WTC11 (cell line): ENCODE results near the gene PTN. TPM values are rescaled to one million over a fixed set of nuclear protein-coding genes. Genes with fewer than 3 reads are reported as not detected.

Experiments
- ATAC-seq: fragments of 200-7000 bp; cut with Tn5 transposase; 2 replicates; pipeline ENCODE4 v1.10.0; 2021; ENCODE audit warnings: mild to moderate bottlenecking, moderate library complexity
- CTCF ChIA-PET: fragments of 300-600 bp; sonication (Branson Sonifier 250); formaldehyde crosslinking; loops from one replicate; lab custom pipeline; 2021; ENCODE audit warnings: antibody characterized with exemption; lab: Charles Lee
- POLR2A ChIA-PET: fragments of 350-600 bp; sonication (Branson Sonifier 250); formaldehyde crosslinking; loops from one replicate; lab custom pipeline; 2021; ENCODE audit warnings: antibody characterized with exemption; lab: Charles Lee
- DNase-seq: peaks from one replicate; pipeline ENCODE4 v3.0.0; 2021; ENCODE audit warnings: low spot score
- H3K27ac Mint-ChIP-seq: 2 replicates; pipeline ENCODE4 v1.8.0; 2021; ENCODE audit warnings: mixed read lengths
- H3K27me3 Mint-ChIP-seq: 2 replicates; pipeline ENCODE4 v1.8.0; 2021; ENCODE audit warnings: low read depth, mild to moderate bottlenecking, moderate library complexity, mixed read lengths
- H3K36me3 Mint-ChIP-seq: 2 replicates; pipeline ENCODE4 v1.8.0; 2021; ENCODE audit warnings: mixed read lengths
- H3K4me1 Mint-ChIP-seq: 2 replicates; pipeline ENCODE4 v1.8.0; 2022; ENCODE audit warnings: mixed read lengths
- H3K4me3 Mint-ChIP-seq: 2 replicates; pipeline ENCODE4 v1.8.0; 2021; ENCODE audit warnings: mild to moderate bottlenecking, moderate library complexity, mixed read lengths
- H3K9me3 Mint-ChIP-seq: 2 replicates; pipeline ENCODE4 v1.8.0; 2021; ENCODE audit warnings: mixed read lengths
- AFF4 ChIP-seq: sonication (generic); formaldehyde crosslinking; IDR thresholded peaks from 2 replicates; pipeline ENCODE4 v1.8.1; 2023; ENCODE audit warnings: mild to moderate bottlenecking, missing genetic modification reagents, borderline replicate concordance
- CTCF ChIP-seq: fragments of 200-600 bp; IDR thresholded peaks from 2 replicates; pipeline ENCODE4 v1.8.0; 2022; ENCODE audit warnings: antibody characterized with exemption
- E2F4 ChIP-seq: sonication (generic); formaldehyde crosslinking; IDR thresholded peaks from 2 replicates; pipeline ENCODE4 v1.8.1; 2022; ENCODE audit warnings: low read depth, mild to moderate bottlenecking, moderate library complexity, missing genetic modification reagents, borderline replicate concordance
- IRF2 ChIP-seq: sonication (generic); formaldehyde crosslinking; IDR thresholded peaks from 2 replicates; pipeline ENCODE4 v1.8.0; 2022; ENCODE audit warnings: low read depth, missing genetic modification reagents, borderline replicate concordance
- KAT7 ChIP-seq: sonication (generic); formaldehyde crosslinking; IDR thresholded peaks from 2 replicates; pipeline ENCODE4 v1.8.1; 2023; ENCODE audit warnings: missing genetic modification reagents, mild to moderate bottlenecking, borderline replicate concordance
- MAX ChIP-seq: sonication (generic); formaldehyde crosslinking; IDR thresholded peaks from 2 replicates; pipeline ENCODE4 v1.8.0; 2022; ENCODE audit warnings: mild to moderate bottlenecking, missing genetic modification reagents
- MLX ChIP-seq: sonication (generic); formaldehyde crosslinking; IDR thresholded peaks from 2 replicates; pipeline ENCODE4 v1.8.1; 2023; ENCODE audit warnings: mild to moderate bottlenecking, missing genetic modification reagents, moderate library complexity
- NFE2L1 ChIP-seq: sonication (generic); formaldehyde crosslinking; IDR thresholded peaks from 2 replicates; pipeline ENCODE4 v1.8.1; 2023; ENCODE audit warnings: missing genetic modification reagents
- OVOL2 ChIP-seq: fragments of 250-450 bp; sonication (Bioruptor Pico); IDR thresholded peaks from 2 replicates; pipeline ENCODE4 v1.9.0; 2021; ENCODE audit warnings: mild to moderate bottlenecking, borderline replicate concordance
- PRRX2 ChIP-seq: fragments of 250-450 bp; sonication (Bioruptor Pico); IDR thresholded peaks from 2 replicates; pipeline ENCODE4 v1.8.0; 2021; ENCODE audit warnings: mild to moderate bottlenecking
- SOX15 ChIP-seq: fragments of 250-450 bp; sonication (Bioruptor Pico); IDR thresholded peaks from 2 replicates; pipeline ENCODE4 v1.9.0; 2021; ENCODE audit warnings: mild to moderate bottlenecking
- STAT6 ChIP-seq: sonication (generic); formaldehyde crosslinking; conservative IDR thresholded peaks from 2 replicates; pipeline ENCODE4 v1.8.1; 2023; ENCODE audit warnings: mild to moderate bottlenecking, low read depth, missing genetic modification reagents, moderate library complexity
- TEAD1 ChIP-seq: sonication (generic); formaldehyde crosslinking; IDR thresholded peaks from 2 replicates; pipeline ENCODE4 v1.8.0; 2022; ENCODE audit warnings: mild to moderate bottlenecking, missing genetic modification reagents
- ZBTB43 ChIP-seq: sonication (generic); formaldehyde crosslinking; IDR thresholded peaks from 2 replicates; pipeline ENCODE4 v1.8.1; 2023; ENCODE audit warnings: mild to moderate bottlenecking, missing genetic modification reagents
- ZNF138 ChIP-seq: sonication (generic); formaldehyde crosslinking; conservative IDR thresholded peaks from 2 replicates; pipeline ENCODE4 v1.8.1; 2022; ENCODE audit warnings: mild to moderate bottlenecking, moderate library complexity, missing genetic modification reagents
- ZNF219 ChIP-seq: sonication (generic); formaldehyde crosslinking; IDR thresholded peaks from 2 replicates; pipeline ENCODE4 v1.8.0; 2023; ENCODE audit warnings: missing genetic modification reagents, mild to moderate bottlenecking, borderline replicate concordance
- ZNF232 ChIP-seq: sonication (generic); formaldehyde crosslinking; IDR thresholded peaks from 2 replicates; pipeline ENCODE4 v1.8.0; 2022; ENCODE audit warnings: mild to moderate bottlenecking, missing genetic modification reagents
- ZNF263 ChIP-seq: sonication (generic); formaldehyde crosslinking; IDR thresholded peaks from 2 replicates; pipeline ENCODE4 v1.8.1; 2022; ENCODE audit warnings: low read depth, mild to moderate bottlenecking, moderate library complexity, missing genetic modification reagents
- ZNF416 ChIP-seq: fragments of 250-450 bp; sonication (Bioruptor Pico); IDR thresholded peaks from 2 replicates; pipeline ENCODE4 v1.9.0; 2021; ENCODE audit warnings: mild to moderate bottlenecking, inconsistent platforms
- total RNA-seq: library from RNA; stranded (reverse); gene quantifications from 3 replicates; pipeline ENCODE4 v1.2.3, GENCODE V29; 2021

PTN gene
- total RNA-seq, 1 experiment from 2014 or later = 18.9 TPM

GRCh38 chr7:137363683-137364082 is 20.1 kb upstream of the PTN start (continued):
- no peak for TF ChIP-seq E2F4 (CRISPR knock-in tag)
- TF ChIP-seq, all 79 proteins: peak for 0

GRCh38 chr7:137360087-137360679 is 16.6 kb upstream of the PTN start:
- CTCF ChIA-PET = no interaction called here
- ATAC-seq = no peak
- POLR2A ChIA-PET = no interaction called here

GRCh38 chr7:137354961-137355360 is 11.4 kb upstream of the PTN start:
- H3K36me3 Mint-ChIP-seq = peaks cover 41% of the 10 kb centered on the region
- H3K4me3 Mint-ChIP-seq = no peak overlapping the region
- ChIA-PET CTCF (no interaction called here), POLR2A (no interaction called here)
- H3K4me1 Mint-ChIP-seq = no peaks in the 10 kb centered on the region
- ATAC-seq = no peak
- H3K27ac Mint-ChIP-seq = no peak overlapping the region
- no peak for DNase-seq
- H3K27me3 Mint-ChIP-seq = peaks cover 3% of the 10 kb centered on the region
- peaks cover 42% of the 10 kb centered on the region for H3K9me3 Mint-ChIP-seq
- TF ChIP-seq ZBTB43 (CRISPR knock-in tag) = no peak
- TF ChIP-seq IRF2 (CRISPR knock-in tag) = no peak
- no peak for TF ChIP-seq STAT6
- TF ChIP-seq ZNF138 (CRISPR knock-in tag) = no peak
- no peak for TF ChIP-seq OVOL2 (CRISPR knock-in tag)
- no peak for TF ChIP-seq ZNF416
- TF ChIP-seq ZNF263 (CRISPR knock-in tag) = no peak
- no peak for TF ChIP-seq CTCF
- TF ChIP-seq TEAD1 (CRISPR knock-in tag) = no peak
- no peak for TF ChIP-seq KAT7
- TF ChIP-seq MAX (CRISPR knock-in tag) = no peak
- no peak for TF ChIP-seq MLX (CRISPR knock-in tag)
- TF ChIP-seq NFE2L1 (CRISPR knock-in tag) = no peak
- no peak for TF ChIP-seq ZNF232 (CRISPR knock-in tag)

More at GRCh38 chr7:137360087-137360679, 16.6 kb upstream of the PTN start:
- TF ChIP-seq ZNF138 (CRISPR knock-in tag) (no peak), SOX15 (CRISPR knock-in tag) (no peak), PRRX2 (no peak), AFF4 (CRISPR knock-in tag) (no peak), ZNF219 (CRISPR knock-in tag) (no peak)
- Mint-ChIP-seq H3K4me1 (no peaks in the 10 kb centered on the region), H3K9me3 (peaks cover 91% of the 10 kb centered on the region), H3K36me3 (peaks cover 87% of the 10 kb centered on the region), H3K27me3 (peaks cover 6% of the 10 kb centered on the region), H3K27ac (no peak overlapping the region), H3K4me3 (no peak overlapping the region)
- no peak for DNase-seq
